GM21825 (cell line): ENCODE results near the gene SYT6.
"Not testable (repeated sequence)": the region's sequence is repeated elsewhere in the genome, so short reads cannot be mapped to it uniquely, and the experiment has no call there.

Source experiments
- ATAC-seq: cut with Tn5 transposase; IDR thresholded peaks from one replicate; pipeline ENCODE4 v1.9.1; 2021; ENCODE audit warnings: mild to moderate bottlenecking, moderate library complexity; ENCODE audit not compliant: unreplicated experiment

SYT6 gene

DNA sequence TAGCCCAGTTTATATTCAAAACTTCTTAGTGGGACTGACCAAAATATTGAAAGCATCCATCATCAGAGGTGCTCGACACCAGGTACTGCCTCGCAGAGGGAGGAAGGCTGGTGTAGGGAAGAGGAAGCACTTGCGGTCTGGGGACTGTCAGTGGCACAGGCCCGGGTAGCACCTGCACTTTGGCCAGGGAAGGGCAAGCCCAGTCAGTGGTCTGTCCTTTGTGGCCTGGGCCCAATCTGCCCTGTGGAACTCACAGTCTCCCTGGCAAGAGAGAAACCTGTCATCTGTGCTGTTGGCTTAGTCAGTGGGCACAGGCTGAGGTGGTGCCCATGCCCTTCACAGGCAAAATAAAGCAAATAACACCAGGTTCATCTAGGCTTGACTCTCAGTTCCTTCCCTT, 77.4 kb downstream of the SYT6 start:
- no peak for ATAC-seq

DNA sequence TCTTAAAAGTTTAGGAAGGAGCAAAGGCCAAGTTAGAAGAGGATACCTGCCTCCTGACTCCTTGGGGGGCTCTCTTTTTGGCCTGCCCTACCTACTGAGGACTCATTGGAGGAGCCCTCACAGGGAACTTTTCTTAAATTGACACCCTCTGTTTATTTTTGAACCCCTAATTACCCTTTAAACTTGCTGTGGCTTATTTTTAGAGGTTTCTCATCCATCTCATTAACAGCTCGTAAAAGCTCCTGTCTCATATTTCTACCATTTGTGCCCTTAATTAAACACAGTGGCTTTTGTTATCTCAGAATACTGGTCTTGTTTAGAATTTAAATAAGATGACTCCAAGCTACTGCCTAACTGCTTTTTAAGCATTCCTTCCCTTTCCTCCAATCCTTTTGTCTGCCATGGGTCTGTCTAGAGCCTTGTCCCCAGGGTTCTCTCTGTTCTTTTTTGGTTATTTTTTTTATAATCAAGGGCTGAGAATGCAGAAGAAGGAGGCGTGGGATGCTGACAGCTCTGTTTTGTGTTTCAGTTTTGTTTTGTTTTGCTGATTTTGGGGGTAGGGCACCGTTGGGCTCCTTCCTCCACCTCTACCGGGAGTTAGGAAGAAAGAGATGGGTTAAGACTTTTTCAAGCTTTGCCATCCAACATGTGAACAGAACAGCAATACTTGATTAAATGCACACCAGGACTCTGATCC, 78.0 kb downstream of the SYT6 start:
- ATAC-seq: no peak

DNA sequence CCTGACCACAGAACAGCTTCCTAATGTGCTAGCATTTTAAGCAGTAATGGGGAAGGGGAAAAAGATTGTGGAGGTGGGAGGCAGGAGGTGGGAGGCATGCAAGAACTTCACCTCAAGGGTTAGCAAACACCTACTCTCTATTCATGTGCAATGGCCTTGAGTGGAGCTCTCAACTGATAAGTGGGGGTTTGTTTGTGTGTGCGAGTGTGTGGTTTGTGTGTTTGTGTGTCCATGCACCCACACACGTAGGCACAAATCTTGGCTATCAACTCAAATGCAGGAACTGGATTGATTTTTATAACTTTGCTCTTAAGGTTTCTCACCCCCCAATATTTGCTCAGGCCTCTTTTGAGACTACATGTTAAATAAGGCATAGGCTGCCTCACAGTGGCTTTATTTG, 78.6 kb downstream of the SYT6 start:
- ATAC-seq: no peak

DNA sequence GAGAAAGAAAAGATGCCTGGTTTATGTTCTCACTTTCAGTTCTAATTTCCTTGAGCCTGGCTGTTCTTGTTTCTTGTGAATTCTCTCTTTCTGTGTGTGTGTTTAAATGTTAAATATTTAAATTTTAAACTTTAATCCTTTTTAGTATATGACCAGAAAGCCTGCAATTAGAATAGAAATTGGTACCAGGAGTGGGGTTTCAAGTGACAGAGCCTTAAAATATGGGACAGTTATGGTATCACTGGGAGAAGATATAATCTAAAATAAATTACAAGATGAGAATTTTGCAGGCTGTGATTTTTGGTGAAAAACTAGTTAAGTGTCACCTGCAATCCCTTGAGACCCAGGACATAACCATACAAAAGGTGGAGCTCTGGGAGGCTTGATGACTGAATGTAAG, 81.4 kb downstream of the SYT6 start:
- no peak for ATAC-seq

DNA sequence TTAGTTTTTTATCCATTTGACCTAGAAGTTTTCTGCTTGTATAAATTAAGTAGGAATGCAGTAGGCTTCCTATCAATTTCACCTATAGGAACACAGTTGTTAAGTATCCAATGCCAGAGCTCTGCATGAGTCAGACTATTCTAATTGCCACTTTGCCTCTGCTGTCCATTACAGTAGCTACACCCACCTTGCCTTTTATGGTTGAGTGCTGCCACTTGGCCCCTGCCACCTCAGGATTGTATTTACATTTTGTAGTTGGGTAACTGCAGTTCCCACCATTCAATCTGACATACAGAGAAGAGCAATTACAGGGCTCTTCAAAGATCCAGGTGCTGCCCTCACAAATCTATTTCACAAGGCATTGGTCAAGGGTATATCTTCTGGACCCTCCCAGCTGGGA, 83.9 kb downstream of the SYT6 start:
- not testable (repeated sequence) for ATAC-seq

DNA sequence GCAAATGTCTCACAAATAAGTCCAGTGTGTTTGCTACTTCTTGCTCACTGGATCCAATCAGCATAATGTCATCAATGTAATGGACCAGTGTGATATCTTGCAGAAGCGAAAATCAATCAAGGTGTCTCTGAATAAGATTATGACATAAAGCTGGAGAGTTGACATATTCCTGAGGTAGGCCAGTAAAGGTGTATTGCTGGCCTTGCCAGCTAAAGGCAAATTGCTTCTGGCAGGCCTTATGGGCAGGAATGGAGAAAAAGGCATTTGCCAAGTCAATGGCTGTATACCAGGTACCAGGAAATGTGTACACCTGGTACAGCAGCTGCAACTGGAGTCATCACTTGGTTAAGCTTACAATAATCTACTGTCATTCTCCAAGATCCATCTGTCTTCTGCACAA, 85.0 kb downstream of the SYT6 start:
- ATAC-seq: not testable (repeated sequence)

DNA sequence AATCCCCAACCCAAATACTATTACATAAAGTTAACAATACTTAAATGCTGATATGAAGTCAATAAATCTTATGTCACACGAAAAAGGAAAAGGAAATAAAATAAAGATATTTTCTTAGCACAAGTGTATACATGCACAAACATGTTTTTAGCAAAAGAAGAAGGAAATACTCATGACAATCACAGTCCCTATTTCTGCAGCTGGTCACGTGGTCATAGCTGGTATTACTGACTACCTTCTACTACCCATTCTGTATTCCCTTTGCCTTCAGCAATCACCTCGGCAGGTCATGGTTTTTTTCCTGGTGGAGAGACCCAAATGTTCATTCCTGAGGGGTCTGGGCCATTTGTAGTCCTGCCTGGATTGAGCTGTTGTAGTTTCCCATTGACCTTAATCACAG, 88.0 kb downstream of the SYT6 start:
- not testable (repeated sequence) for ATAC-seq

DNA sequence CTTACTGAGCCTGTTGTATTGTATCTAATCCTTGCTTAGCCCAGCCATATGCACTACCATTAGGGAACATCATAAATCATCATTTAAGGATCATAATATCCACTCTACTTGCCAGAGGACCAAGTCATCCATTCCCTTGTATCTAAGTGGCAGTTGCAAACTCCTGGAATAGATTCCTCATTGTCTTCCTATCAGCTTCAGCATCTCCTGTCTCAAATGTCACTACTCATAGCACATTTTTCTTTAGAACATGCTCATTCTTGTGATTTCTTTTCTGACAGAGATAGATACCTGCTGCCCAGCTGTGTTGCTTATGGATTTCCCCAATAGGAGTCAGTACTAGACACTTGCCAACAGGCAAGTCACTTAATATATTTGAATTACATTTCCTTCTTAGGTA, 90.1 kb downstream of the SYT6 start:
- no peak for ATAC-seq

DNA sequence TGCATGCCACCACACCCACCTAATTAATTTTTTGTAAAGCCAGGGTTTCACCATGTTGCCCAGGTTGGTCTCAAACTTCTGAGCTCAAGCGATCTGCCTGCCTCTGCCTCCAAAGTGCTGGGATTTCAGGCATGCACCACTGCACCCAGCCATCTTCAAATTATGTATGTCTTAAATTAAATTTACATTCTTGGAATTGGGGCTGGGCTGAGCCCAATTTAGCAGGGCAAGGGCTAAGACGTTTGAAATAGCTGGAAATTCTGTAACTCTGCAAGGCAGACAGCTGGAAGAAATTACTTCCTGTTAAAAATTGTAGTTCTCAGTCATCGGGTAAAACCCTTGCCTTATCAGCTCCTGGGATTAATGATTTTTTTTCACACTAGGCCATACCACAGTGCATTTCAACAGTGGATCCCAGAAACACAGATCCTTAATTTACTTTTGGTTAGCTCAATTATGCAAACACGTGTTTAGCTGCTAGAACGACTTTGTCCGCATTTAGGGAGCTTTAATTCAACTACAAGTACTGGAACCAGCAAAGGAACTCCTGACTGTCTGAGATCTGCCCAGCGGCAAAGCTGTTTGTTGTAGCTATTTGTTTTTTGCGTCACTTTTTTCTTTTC, 91.1 kb downstream of the SYT6 start:
- ATAC-seq: no peak

DNA sequence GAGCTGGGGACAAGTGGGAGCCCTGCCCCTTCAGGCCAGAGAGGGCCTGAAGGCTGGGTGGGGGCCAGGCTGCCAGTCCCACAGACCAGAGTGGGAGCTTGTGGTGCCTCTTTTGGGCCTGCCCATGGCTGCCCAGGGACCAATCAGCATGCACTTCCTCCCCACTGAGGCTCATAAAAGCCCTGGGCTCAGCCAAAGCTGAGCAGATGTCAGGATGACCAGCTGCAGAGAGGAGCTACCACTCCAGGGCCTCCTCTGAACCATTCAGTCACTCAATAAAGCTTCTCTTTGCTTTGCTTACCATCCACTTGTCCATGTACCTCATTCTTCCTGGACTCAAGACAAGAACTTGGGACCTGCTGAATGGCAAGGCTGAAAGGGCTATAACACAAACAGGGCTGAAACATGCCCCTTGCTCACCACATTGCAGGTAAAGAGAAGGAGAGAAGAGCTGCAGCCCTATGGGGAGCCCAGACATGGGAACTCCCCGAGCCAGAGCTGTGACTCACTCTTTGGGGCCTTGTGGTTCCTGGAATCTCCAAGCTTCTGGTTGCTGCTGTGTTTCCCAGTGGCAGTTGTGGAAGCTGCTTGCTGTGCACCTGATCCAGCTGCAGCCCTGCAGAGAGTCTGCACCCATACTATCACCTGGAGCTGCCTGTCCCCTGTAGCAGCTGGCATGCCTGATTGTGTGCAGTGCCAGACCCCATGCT, 92.4 kb downstream of the SYT6 start:
- no peak for ATAC-seq

DNA sequence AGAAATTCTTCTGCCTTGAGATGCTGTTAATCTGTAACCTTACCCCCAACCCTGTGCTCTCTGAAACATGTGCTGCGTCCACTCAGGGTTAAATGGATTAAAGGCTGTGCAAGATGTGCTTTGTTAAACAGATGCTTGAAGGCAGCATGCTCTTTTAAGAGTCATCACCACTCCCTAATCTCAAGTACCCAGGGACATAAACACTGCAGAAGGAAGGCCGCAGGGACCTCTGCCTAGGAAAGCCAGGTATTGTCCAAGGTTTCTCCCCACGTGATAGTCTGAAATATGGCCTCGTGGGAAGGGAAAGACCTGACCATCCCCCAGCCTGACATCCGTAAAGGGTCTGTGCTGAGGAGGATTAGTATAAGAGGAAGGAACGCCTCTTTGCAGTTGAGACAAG, 95.4 kb downstream of the SYT6 start:
- ATAC-seq: not testable (repeated sequence)

DNA sequence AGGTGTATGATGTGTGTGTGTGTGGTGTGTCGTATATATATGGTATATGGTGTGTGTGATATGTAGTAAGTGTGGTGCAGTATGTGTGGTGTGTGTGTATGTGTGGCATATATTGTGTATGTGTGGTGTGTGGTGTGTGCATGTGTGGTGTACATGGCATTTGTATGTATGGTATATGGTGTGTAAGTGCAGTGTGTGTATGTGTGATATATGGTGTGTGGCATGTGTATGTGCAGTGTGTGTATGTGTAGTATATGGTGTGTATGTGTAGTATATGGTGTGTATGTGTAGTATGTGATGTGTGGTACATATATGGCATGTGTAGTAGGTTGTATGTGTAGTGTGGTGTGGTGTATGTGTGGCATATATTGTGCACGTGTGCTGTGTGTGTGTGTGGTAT, 99.5 kb downstream of the SYT6 start:
- ATAC-seq: no peak

DNA sequence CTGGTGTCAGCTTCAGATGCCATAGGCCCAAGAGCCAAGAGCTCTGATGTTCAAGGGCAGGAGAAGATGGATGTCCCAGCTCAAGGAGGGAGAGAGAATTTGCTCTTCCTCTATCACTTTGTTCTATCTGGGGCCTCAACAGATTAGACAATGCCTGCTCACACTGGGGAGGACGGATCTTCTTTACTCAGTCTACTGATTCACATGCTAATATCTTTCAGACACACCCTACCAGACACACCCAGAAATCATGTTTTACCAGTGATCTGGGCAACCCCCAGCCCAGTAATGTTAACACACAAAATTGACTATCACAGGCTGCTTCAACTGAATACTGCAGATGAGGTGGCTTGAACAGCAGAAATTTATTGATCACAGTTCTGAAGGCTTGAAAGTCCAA, 105.4 kb downstream of the SYT6 start:
- ATAC-seq: no peak

DNA sequence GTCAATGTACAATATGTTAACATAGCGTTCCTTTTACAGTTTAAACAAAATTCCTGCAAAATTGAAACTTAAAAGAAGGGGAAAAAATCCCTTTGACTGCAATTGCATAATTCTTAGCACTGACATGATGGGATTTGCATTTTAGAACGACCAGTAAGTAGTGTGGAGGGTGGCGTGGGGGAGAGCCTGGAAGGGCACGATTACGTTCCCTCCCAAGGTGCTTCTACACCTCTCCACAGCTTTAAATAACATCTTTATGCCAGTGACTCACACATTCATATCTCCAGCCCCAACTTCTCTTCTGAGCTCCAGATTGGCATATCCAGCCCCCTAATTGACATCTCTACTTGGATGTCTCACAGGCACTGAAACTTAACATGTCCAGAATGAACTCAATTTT, 110.1 kb downstream of the SYT6 start:
- ATAC-seq: no peak

DNA sequence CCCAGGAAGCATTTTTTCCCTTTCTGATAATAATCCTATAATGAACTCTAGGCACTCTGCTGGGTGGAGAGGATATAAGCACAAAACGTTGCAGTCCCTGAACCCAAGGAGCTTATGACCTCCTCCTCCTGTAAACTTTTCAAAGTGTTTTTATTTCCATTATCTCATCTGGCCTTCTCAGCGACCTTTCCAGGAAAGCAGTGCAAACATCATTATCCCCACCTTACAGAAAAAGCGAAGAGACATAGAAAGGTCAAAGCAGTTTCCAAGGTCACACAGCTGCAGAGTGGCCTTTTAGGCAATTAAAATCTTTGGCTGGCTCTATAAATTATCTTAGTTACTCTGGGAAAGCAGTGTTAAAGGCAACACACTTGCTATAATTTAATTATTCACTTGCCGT, 110.6 kb downstream of the SYT6 start:
- no peak for ATAC-seq

DNA sequence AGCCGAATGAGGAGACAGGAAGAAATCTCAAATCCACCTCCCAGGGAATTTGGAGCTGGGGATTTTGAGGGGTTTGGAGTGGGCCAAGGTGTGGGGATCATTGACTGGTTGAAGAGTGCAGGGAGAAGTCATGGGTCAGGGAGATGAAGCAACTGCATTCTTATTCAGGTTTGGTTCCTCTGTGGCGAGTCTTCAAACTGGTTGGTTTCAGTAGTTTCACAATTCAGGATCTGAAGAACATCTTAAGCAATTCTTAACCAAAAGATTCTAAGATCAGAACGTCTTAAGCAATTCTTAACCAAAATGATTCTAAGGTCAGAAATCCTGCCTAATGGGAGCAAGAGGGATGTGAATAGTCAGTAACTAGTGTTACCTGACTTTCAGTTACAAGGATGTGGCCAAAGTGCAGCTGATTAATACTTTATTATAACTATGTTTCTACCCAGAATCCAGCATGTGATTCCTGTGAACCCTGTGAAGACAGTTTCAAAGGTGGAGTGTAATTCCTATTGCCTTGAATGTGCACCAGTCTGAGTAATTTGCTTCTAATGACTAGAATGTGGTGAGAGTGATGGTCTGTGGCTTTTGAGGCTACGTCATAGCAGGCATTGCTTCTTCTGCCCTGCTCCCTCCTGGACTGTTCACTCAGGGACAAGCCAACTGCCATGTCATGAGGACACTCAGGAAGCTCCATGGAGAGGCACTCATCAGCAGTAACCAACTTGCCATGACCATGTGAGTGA, 113.2 kb downstream of the SYT6 start:
- ATAC-seq: no peak
